HepG2 (cell line): ENCODE results near the gene CCDC158. TPM values are rescaled to one million over a fixed set of nuclear protein-coding genes. Genes with fewer than 3 reads are reported as not detected.

Experiments
- ATAC-seq: fragments of 200-7000 bp; cut with Tn5 transposase; 3 replicates; pipeline ENCODE4 v1.9.1; 2020; ENCODE audit warnings: mild to moderate bottlenecking, moderate library complexity
- BruUV-seq: library from RNA; stranded (reverse); fragments of 400-500 nt; replicated peaks from 2 replicates; lab custom pipeline; 2021; lab: Mats Ljungman, UMichigan
- CTCF ChIA-PET: fragments of 300-600 bp; formaldehyde crosslinking; extraction: SDS; loops from one replicate; lab custom pipeline; 2021; ENCODE audit warnings: low total read pairs, inconsistent platforms, low intra/inter-chr PET ratio; lab: Yijun Ruan, JAX
- POLR2A ChIA-PET: fragments of 350-600 bp; sonication (Branson Sonifier 250); formaldehyde crosslinking; loops from one replicate; lab custom pipeline; 2020; ENCODE audit warnings: antibody characterized with exemption, inconsistent platforms; lab: Yijun Ruan, JAX
- DNase-seq: peaks from one replicate; pipeline ENCODE4 v3.0.0-alpha.2; 2015; ENCODE audit warnings: low spot score
- FAIRE-seq: peaks from 3 replicates; lab custom pipeline; 2011; peaks lifted over from hg19 to GRCh38; lab: Jason Lieb, UNC
- H2AFZ ChIP-seq: one replicate; pipeline ENCODE4 v1.6.1; 2011; ENCODE audit warnings: low read length, inconsistent platforms
- H3K27ac ChIP-seq: fragments of 300-600 bp; 3 replicates; pipeline ENCODE4 v1.8.0; 2011; ENCODE audit warnings: mixed run types, mild to moderate bottlenecking, mixed read lengths, low read length, inconsistent platforms; ENCODE audit not compliant: insufficient read depth; ENCODE audit errors: extremely low read length
- H3K27me3 ChIP-seq, 2 experiments: fragments of 200-600 bp in 1 of 2; 2 replicates in 1 of 2; 3 replicates in 1 of 2; pipeline versions ENCODE4 v1.6.0 to v1.8.0; 2011; ENCODE audit warnings: low read length in 2 of 2, mild to moderate bottlenecking in 2 of 2, moderate library complexity in 2 of 2, inconsistent platforms in 1 of 2; ENCODE audit not compliant: insufficient read depth in 2 of 2, control insufficient read depth in 1 of 2
- H3K36me3 ChIP-seq, 2 experiments: fragments of 200-600 bp in 1 of 2; replicated peaks in 1 of 2; 2 replicates in 1 of 2; 3 replicates in 1 of 2; pipeline versions ENCODE4 v1.5.1 to v1.8.0; 2011; ENCODE audit warnings: low read length in 2 of 2, inconsistent platforms in 1 of 2; ENCODE audit not compliant: insufficient read depth in 2 of 2, control insufficient read depth in 1 of 2
- H3K4me1 ChIP-seq: 2 replicates; pipeline ENCODE4 v1.5.1; 2012; ENCODE audit warnings: low read length, inconsistent platforms; ENCODE audit not compliant: insufficient read depth
- H3K4me2 ChIP-seq: 2 replicates; pipeline ENCODE4 v1.6.0; 2011; ENCODE audit warnings: low read depth, low read length, inconsistent platforms
- H3K4me3 ChIP-seq, 3 experiments: fragments of 200-600 bp in 1 of 3; sonication (generic), shearing (Covaris generic) in 1 of 3; replicated peaks in 1 of 3; 2 replicates each; pipeline ENCODE4 v1.5.1; 2011 to 2016; ENCODE audit warnings: low read length in 3 of 3, inconsistent platforms in 2 of 3, low read depth in 2 of 3, mild to moderate bottlenecking in 2 of 3, control low read depth in 1 of 3, mixed read lengths in 1 of 3; ENCODE audit not compliant: insufficient read depth in 1 of 3
- H3K79me2 ChIP-seq: one replicate; pipeline ENCODE4 v1.6.1; 2011; ENCODE audit warnings: low read length, inconsistent platforms; ENCODE audit not compliant: insufficient read depth
- H3K9ac ChIP-seq: 2 replicates; pipeline ENCODE4 v1.6.0; 2011; ENCODE audit warnings: mild to moderate bottlenecking, low read depth, low read length, inconsistent platforms; ENCODE audit not compliant: insufficient read depth
- H3K9me3 ChIP-seq: 2 replicates; pipeline ENCODE4 v1.5.1; 2012; ENCODE audit warnings: mild to moderate bottlenecking, low read length
- H4K20me1 ChIP-seq: 2 replicates; pipeline ENCODE4 v1.6.0; 2011; ENCODE audit warnings: inconsistent platforms, mild to moderate bottlenecking, low read length, moderate library complexity; ENCODE audit not compliant: insufficient read depth
- FOXA3 ChIP-seq: IDR thresholded peaks from 2 replicates; pipeline ENCODE4 v1.6.1; 2016; ENCODE audit warnings: missing genetic modification reagents, missing compliant biosample characterization
- GABPB1 ChIP-seq: IDR thresholded peaks from 2 replicates; pipeline ENCODE4 v1.6.1; 2016; ENCODE audit warnings: mild to moderate bottlenecking, missing genetic modification reagents, moderate library complexity, missing compliant biosample characterization
- KDM6A ChIP-seq: IDR thresholded peaks from 2 replicates; pipeline ENCODE4 v1.6.1; 2016; ENCODE audit warnings: low read depth
- KLF6 ChIP-seq: IDR thresholded peaks from 2 replicates; pipeline ENCODE4 v1.8.0; 2016; ENCODE audit warnings: missing biosample characterization, missing genetic modification reagents
- MED8 ChIP-seq: sonication (generic); formaldehyde crosslinking; IDR thresholded peaks from 2 replicates; pipeline ENCODE4 v1.8.1; 2023; ENCODE audit warnings: mild to moderate bottlenecking, missing genetic modification reagents; ENCODE audit not compliant: insufficient replicate concordance
- MIXL1 ChIP-seq: IDR thresholded peaks from 2 replicates; pipeline ENCODE4 v1.6.1; 2016
- MTERF4 ChIP-seq: sonication (generic); formaldehyde crosslinking; IDR thresholded peaks from 2 replicates; pipeline ENCODE4 v1.8.0; 2023; ENCODE audit warnings: mild to moderate bottlenecking, missing genetic modification reagents
- PAWR ChIP-seq: sonication (generic); formaldehyde crosslinking; IDR thresholded peaks from 2 replicates; pipeline ENCODE4 v1.4.0; 2020; ENCODE audit warnings: missing genetic modification reagents, mild to moderate bottlenecking, borderline replicate concordance
- PAX8 ChIP-seq: sonication (generic); formaldehyde crosslinking; IDR thresholded peaks from 2 replicates; pipeline ENCODE4 v1.8.0; 2022; ENCODE audit warnings: mild to moderate bottlenecking, missing genetic modification reagents, borderline replicate concordance
- SMARCC2 ChIP-seq: fragments of 450-650 bp; IDR thresholded peaks from 2 replicates; pipeline ENCODE4 v1.6.1; 2017; ENCODE audit warnings: antibody characterized with exemption, mild to moderate bottlenecking
- ZNF260 ChIP-seq: sonication (generic); formaldehyde crosslinking; IDR thresholded peaks from 2 replicates; pipeline ENCODE4 v1.4.0; 2020; ENCODE audit warnings: missing genetic modification reagents, low read depth, mild to moderate bottlenecking, borderline replicate concordance
- ZNF414 ChIP-seq: sonication (generic); formaldehyde crosslinking; IDR thresholded peaks from 2 replicates; pipeline ENCODE4 v1.5.0; 2020; ENCODE audit warnings: missing genetic modification reagents
- ZNF772 ChIP-seq: sonication (generic); formaldehyde crosslinking; IDR thresholded peaks from 2 replicates; pipeline ENCODE4 v1.5.0; 2020; ENCODE audit warnings: mild to moderate bottlenecking, missing genetic modification reagents
- WGBS: methylation state at CpG from one replicate; pipeline ENCODE4 v1.1.6; 2017; ENCODE audit warnings: low lambda C conversion rate; 5-methylcytosine and 5-hydroxymethylcytosine counted together
- in situ Hi-C: cut with HindIII; loops from 2 replicates; pipeline ENCODE4 v1.10.0; 2017; ENCODE audit warnings: low pct_unique_long_range_greater_than_20kb; ENCODE audit not compliant: extremely low pct_ligation_motif_present
- intact Hi-C: fragments of 100-400 bp; cut with micrococcal nuclease; formaldehyde crosslinking; loops from one replicate; pipeline ENCODE4 v1.10.0; 2022; ENCODE audit not compliant: unreplicated experiment
- polyA plus RNA-seq, 8 experiments: library from polyadenylated mRNA; depleted of rRNA in 3 of 8; stranded (reverse) in 7 of 8; unstranded in 1 of 8; fragments of >200 nt; fragmentation: Illumina TruSeq in 4 of 8; extraction: Trizol in 4 of 8; gene quantifications; 2 replicates each; pipeline versions ENCODE4 v1.2.1 to v1.2.3, GENCODE V29; 2011 to 2016; ENCODE audit warnings: low read depth in 4 of 8, missing spikeins in 1 of 8, mixed read lengths in 1 of 8; ENCODE audit not compliant: insufficient read depth in 1 of 8
- total RNA-seq, 5 experiments: library from RNA; depleted of rRNA; stranded (reverse); fragments of >200 nt; fragmentation: Illumina TruSeq; extraction: Trizol; gene quantifications; 2 replicates each; pipeline ENCODE4 v1.2.3, GENCODE V29; 2016; ENCODE audit warnings: low read depth in 1 of 5
- TF ChIP-seq, protein P1 (sequence below): sonication (generic); formaldehyde crosslinking; IDR thresholded peaks from 2 replicates; pipeline ENCODE4 v1.8.0; 2022; ENCODE audit warnings: mild to moderate bottlenecking, missing genetic modification reagents, moderate library complexity
- TF ChIP-seq, protein P2 (sequence below): sonication (generic); formaldehyde crosslinking; IDR thresholded peaks from 2 replicates; pipeline ENCODE4 v1.4.0; 2020; ENCODE audit warnings: mild to moderate bottlenecking, missing genetic modification reagents

CCDC158 gene
- total and polyA plus RNA-seq, 2 of the 13 experiments (the other 11 are each of a cell fraction or from before 2014, with no cell fraction given), result not detected

GRCh38 chr4:76443376-76443775 is 22.4 kb upstream of the CCDC158 start (continued):
- TF ChIP-seq, protein P1, sequence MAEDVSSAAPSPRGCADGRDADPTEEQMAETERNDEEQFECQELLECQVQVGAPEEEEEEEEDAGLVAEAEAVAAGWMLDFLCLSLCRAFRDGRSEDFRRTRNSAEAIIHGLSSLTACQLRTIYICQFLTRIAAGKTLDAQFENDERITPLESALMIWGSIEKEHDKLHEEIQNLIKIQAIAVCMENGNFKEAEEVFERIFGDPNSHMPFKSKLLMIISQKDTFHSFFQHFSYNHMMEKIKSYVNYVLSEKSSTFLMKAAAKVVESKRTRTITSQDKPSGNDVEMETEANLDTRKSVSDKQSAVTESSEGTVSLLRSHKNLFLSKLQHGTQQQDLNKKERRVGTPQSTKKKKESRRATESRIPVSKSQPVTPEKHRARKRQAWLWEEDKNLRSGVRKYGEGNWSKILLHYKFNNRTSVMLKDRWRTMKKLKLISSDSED (CRISPR knock-in tag), result no peak
- TF ChIP-seq PAX8 (CRISPR knock-in tag) (no peak), ZNF414 (CRISPR knock-in tag) (no peak), MTERF4 (CRISPR knock-in tag) (no peak), SMARCC2 (no peak)

GRCh38 chr4:76442807-76443206 is 21.9 kb upstream of the CCDC158 start:
- Histone ChIP-seq H2AFZ (no peak overlapping the region), H3K27me3 (no peaks in the 10 kb centered on the region), H3K9me3 (no peaks in the 10 kb centered on the region), H3K4me3 (no peak overlapping the region)
- CTCF ChIA-PET, result no interaction called here
- intact Hi-C loops, result no loop called here
- WGBS, result 82% methylated on average over 3 of the region's 3 CpGs
- no peak for TF ChIP-seq MED8
- TF ChIP-seq, protein P2, sequence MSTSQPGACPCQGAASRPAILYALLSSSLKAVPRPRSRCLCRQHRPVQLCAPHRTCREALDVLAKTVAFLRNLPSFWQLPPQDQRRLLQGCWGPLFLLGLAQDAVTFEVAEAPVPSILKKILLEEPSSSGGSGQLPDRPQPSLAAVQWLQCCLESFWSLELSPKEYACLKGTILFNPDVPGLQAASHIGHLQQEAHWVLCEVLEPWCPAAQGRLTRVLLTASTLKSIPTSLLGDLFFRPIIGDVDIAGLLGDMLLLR (CRISPR knock-in tag), result no peak
- no peak for TF ChIP-seq KLF6
- no peak for TF ChIP-seq ZNF772 (CRISPR knock-in tag)
- TF ChIP-seq FOXA3, result no peak
- no peak for TF ChIP-seq GABPB1 (CRISPR knock-in tag)
- no peak for TF ChIP-seq ZNF260 (CRISPR knock-in tag)
- TF ChIP-seq PAWR (CRISPR knock-in tag), result no peak
- TF ChIP-seq MIXL1 (CRISPR knock-in tag), result no peak
- no peak for TF ChIP-seq KDM6A (CRISPR knock-in tag)
- TF ChIP-seq, all 625 proteins: peak for 0
- Histone ChIP-seq H4K20me1 (no peaks in the 10 kb centered on the region), H3K36me3 (no peaks in the 10 kb centered on the region), H3K9ac (no peak overlapping the region), H3K79me2 (no peaks in the 10 kb centered on the region), H3K27ac (no peak overlapping the region), H3K4me1 (no peaks in the 10 kb centered on the region), H3K4me2 (no peak overlapping the region)
- DNase-seq (no peak), ATAC-seq (no peak), FAIRE-seq (no peak)
- POLR2A ChIA-PET, result no interaction called here
- in situ Hi-C loops, result no loop called here
- BruUV-seq, result no TSS peak
